Measurements from ENCODE around the gene NBL1. TPM values are rescaled to one million over a fixed set of nuclear protein-coding genes. Genes with fewer than 3 reads are reported as not detected.

Gene NBL1
- total and polyA plus RNA-seq, 2 experiments from 2014 or later = 6.1 to 10.6 TPM

DNA sequence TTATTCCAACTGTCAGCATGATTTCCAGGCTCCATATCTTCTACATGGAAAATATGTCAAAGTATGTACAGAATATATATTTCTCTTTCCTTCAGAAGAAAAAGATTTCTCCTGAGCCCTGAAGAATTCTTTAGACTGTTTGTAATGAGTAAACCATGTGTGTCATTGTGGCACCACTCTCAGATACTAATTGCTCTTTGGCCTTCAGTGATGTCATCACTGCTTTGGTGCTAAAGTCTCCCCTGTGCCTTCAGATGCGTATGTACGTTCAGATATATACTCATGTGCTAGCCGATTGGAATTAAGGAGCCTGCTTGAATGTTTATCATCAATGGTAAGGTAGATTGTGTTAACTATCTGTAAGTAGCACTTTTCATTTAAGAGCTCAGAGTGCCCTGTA is 20.6 kb upstream of the NBL1 start:
- H3K4me1 ChIP-seq (ENCODE audit: insufficient read depth) = peaks cover 9% of the 10 kb centered on the region
- no peaks in the 10 kb centered on the region for H3K27me3 ChIP-seq (ENCODE audit: insufficient read depth)
- Mint-ChIP-seq H3K36me3 (ENCODE audit: low read depth) (peaks cover 32% of the 10 kb centered on the region; the same call in 2 of the 3 replicates), H3K4me1 (peaks cover 16% of the 10 kb centered on the region), H3K27me3 (ENCODE audit: insufficient read depth, low read depth, poor library complexity) (no peaks in the 10 kb centered on the region), H3K4me3 (no peak overlapping the region), H3K9me3 (no peaks in the 10 kb centered on the region), H3K27ac (no peak overlapping the region)
- H3K9me2 ChIP-seq (ENCODE audit: insufficient read depth) = no peaks in the 10 kb centered on the region
- H4K20me1 ChIP-seq (replicated peaks; ENCODE audit: insufficient read depth) = peaks cover 5% of the 10 kb centered on the region; the same call in 1 of the 2 replicates
- no peak overlapping the region for H3K27ac ChIP-seq (ENCODE audit: low read depth)
- no peaks in the 10 kb centered on the region for H3F3A ChIP-seq (replicated peaks; ENCODE audit: low read depth)
- H3K36me3 ChIP-seq (ENCODE audit: insufficient read depth) = peaks cover 13% of the 10 kb centered on the region
- peaks cover 31% of the 10 kb centered on the region for H3K79me2 ChIP-seq (replicated peaks; ENCODE audit: insufficient read depth)
- no peak overlapping the region for H2AFZ ChIP-seq
- no peak for DNase-seq (ENCODE audit: low spot score)
- TF ChIP-seq, protein P1, sequence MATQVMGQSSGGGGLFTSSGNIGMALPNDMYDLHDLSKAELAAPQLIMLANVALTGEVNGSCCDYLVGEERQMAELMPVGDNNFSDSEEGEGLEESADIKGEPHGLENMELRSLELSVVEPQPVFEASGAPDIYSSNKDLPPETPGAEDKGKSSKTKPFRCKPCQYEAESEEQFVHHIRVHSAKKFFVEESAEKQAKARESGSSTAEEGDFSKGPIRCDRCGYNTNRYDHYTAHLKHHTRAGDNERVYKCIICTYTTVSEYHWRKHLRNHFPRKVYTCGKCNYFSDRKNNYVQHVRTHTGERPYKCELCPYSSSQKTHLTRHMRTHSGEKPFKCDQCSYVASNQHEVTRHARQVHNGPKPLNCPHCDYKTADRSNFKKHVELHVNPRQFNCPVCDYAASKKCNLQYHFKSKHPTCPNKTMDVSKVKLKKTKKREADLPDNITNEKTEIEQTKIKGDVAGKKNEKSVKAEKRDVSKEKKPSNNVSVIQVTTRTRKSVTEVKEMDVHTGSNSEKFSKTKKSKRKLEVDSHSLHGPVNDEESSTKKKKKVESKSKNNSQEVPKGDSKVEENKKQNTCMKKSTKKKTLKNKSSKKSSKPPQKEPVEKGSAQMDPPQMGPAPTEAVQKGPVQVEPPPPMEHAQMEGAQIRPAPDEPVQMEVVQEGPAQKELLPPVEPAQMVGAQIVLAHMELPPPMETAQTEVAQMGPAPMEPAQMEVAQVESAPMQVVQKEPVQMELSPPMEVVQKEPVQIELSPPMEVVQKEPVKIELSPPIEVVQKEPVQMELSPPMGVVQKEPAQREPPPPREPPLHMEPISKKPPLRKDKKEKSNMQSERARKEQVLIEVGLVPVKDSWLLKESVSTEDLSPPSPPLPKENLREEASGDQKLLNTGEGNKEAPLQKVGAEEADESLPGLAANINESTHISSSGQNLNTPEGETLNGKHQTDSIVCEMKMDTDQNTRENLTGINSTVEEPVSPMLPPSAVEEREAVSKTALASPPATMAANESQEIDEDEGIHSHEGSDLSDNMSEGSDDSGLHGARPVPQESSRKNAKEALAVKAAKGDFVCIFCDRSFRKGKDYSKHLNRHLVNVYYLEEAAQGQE (IDR thresholded peaks at IDR 0.05; ENCODE audit: unreplicated experiment) = no peak
- TF ChIP-seq ZNF331 (CRISPR knock-in tag; IDR thresholded peaks at IDR 0.05; ENCODE audit: low read depth) (no peak), EZH2 (IDR thresholded peaks at IDR 0.05; ENCODE audit: low read depth, unreplicated experiment) (no peak), CREB1 (CRISPR knock-in tag; IDR thresholded peaks at IDR 0.05; ENCODE audit: low read depth) (no peak), ZNF462 (CRISPR knock-in tag; IDR thresholded peaks at IDR 0.05) (no peak), STAT1 (IDR thresholded peaks at IDR 0.05; ENCODE audit: unreplicated experiment) (no peak), EZH2phosphoT487 (IDR thresholded peaks at IDR 0.05; ENCODE audit: unreplicated experiment) (no peak), JUNB (IDR thresholded peaks at IDR 0.05; ENCODE audit: unreplicated experiment) (no peak), POLR2AphosphoS5 (IDR thresholded peaks at IDR 0.05; ENCODE audit: low read depth) (no peak), NANOG (IDR thresholded peaks at IDR 0.05; ENCODE audit: borderline replicate concordance) (no peak), ZNF114 (CRISPR knock-in tag; IDR thresholded peaks at IDR 0.05) (no peak), ETS1 (IDR thresholded peaks at IDR 0.05) (no peak)
- TF ChIP-seq, protein P2, sequence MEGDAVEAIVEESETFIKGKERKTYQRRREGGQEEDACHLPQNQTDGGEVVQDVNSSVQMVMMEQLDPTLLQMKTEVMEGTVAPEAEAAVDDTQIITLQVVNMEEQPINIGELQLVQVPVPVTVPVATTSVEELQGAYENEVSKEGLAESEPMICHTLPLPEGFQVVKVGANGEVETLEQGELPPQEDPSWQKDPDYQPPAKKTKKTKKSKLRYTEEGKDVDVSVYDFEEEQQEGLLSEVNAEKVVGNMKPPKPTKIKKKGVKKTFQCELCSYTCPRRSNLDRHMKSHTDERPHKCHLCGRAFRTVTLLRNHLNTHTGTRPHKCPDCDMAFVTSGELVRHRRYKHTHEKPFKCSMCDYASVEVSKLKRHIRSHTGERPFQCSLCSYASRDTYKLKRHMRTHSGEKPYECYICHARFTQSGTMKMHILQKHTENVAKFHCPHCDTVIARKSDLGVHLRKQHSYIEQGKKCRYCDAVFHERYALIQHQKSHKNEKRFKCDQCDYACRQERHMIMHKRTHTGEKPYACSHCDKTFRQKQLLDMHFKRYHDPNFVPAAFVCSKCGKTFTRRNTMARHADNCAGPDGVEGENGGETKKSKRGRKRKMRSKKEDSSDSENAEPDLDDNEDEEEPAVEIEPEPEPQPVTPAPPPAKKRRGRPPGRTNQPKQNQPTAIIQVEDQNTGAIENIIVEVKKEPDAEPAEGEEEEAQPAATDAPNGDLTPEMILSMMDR (conservative IDR thresholded peaks at IDR 0.05; ENCODE audit: low read depth in 2 of 2) = no peak
- no peak overlapping the region for H3K4me3 ChIP-seq
- no peak overlapping the region for H3K4me2 ChIP-seq
- ATAC-seq = no peak

Data from GM23338 (cell line).